Measurements from ENCODE around the gene GPER1.

Gene GPER1

GRCh38 chr7:1055956-1056784 is 31.7 kb upstream of the GPER1 start:
- peak; percentile 30 for DNase-seq (ENCODE audit: low read depth)
- no peak overlapping the region for H3K4me3 ChIP-seq (ENCODE audit: low read depth, low read length)
- TF ChIP-seq POLR2A (IDR thresholded peaks at IDR 0.05; ENCODE audit: extremely low read depth, insufficient read length) (no peak), MYC (IDR thresholded peaks at IDR 0.05; ENCODE audit: low read depth, low read length) (no peak), CTCF (IDR thresholded peaks at IDR 0.05; ENCODE audit: low read depth, low read length) (no peak)
- TF ChIP-seq, protein P1, sequence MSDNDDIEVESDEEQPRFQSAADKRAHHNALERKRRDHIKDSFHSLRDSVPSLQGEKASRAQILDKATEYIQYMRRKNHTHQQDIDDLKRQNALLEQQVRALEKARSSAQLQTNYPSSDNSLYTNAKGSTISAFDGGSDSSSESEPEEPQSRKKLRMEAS (IDR thresholded peaks at IDR 0.05; ENCODE audit: low read depth, low read length): no peak

GRCh38 chr7:1056785-1057410 is 31.0 kb upstream of the GPER1 start:
- TF ChIP-seq, protein P1 (IDR thresholded peaks at IDR 0.05; ENCODE audit: low read depth, low read length): no peak
- TF ChIP-seq CTCF (IDR thresholded peaks at IDR 0.05; ENCODE audit: low read depth, low read length) (no peak), POLR2A (IDR thresholded peaks at IDR 0.05; ENCODE audit: extremely low read depth, insufficient read length) (no peak), MYC (IDR thresholded peaks at IDR 0.05; ENCODE audit: low read depth, low read length) (no peak)
- H3K4me3 ChIP-seq (ENCODE audit: low read depth, low read length): no peak overlapping the region
- DNase-seq (ENCODE audit: low read depth): no peak

GRCh38 chr7:1057416-1058291 is 30.3 kb upstream of the GPER1 start:
- no peak overlapping the region for H3K4me3 ChIP-seq (ENCODE audit: low read depth, low read length)
- DNase-seq (ENCODE audit: low read depth): no peak
- TF ChIP-seq MYC (IDR thresholded peaks at IDR 0.05; ENCODE audit: low read depth, low read length) (no peak), CTCF (IDR thresholded peaks at IDR 0.05; ENCODE audit: low read depth, low read length) (no peak), POLR2A (IDR thresholded peaks at IDR 0.05; ENCODE audit: extremely low read depth, insufficient read length) (no peak)
- TF ChIP-seq, protein P1 (IDR thresholded peaks at IDR 0.05; ENCODE audit: low read depth, low read length): no peak

GRCh38 chr7:1058311-1058710 is 29.6 kb upstream of the GPER1 start:
- H3K4me3 ChIP-seq (ENCODE audit: low read depth, low read length): no peak overlapping the region
- no peak for DNase-seq (ENCODE audit: low read depth)
- TF ChIP-seq, protein P1 (IDR thresholded peaks at IDR 0.05; ENCODE audit: low read depth, low read length): no peak
- TF ChIP-seq CTCF (IDR thresholded peaks at IDR 0.05; ENCODE audit: low read depth, low read length) (no peak), POLR2A (IDR thresholded peaks at IDR 0.05; ENCODE audit: extremely low read depth, insufficient read length) (no peak), MYC (IDR thresholded peaks at IDR 0.05; ENCODE audit: low read depth, low read length) (no peak)

GRCh38 chr7:1058821-1059199 is 29.1 kb upstream of the GPER1 start:
- DNase-seq (ENCODE audit: low read depth): no peak
- no peak for TF ChIP-seq CTCF (IDR thresholded peaks at IDR 0.05; ENCODE audit: low read depth, low read length)
- no peak for TF ChIP-seq MYC (IDR thresholded peaks at IDR 0.05; ENCODE audit: low read depth, low read length)
- TF ChIP-seq, protein P1 (IDR thresholded peaks at IDR 0.05; ENCODE audit: low read depth, low read length): no peak
- no peak for TF ChIP-seq POLR2A (IDR thresholded peaks at IDR 0.05; ENCODE audit: extremely low read depth, insufficient read length)
- H3K4me3 ChIP-seq (ENCODE audit: low read depth, low read length): no peak overlapping the region
